HG03565 (cell line): ENCODE data around the gene NT5C3A.
A peak's percentile ranks its signal among the peaks of the same experiment; 100 is the strongest.
"Not testable (repeated sequence)": the region's sequence is repeated elsewhere in the genome, so short reads cannot be mapped to it uniquely, and the experiment has no call there.

Experiments
- ATAC-seq: cut with Tn5 transposase; IDR thresholded peaks from one replicate; pipeline ENCODE4 v1.9.1; 2021; ENCODE audit warnings: mild to moderate bottlenecking, moderate library complexity; ENCODE audit not compliant: unreplicated experiment

NT5C3A gene

DNA sequence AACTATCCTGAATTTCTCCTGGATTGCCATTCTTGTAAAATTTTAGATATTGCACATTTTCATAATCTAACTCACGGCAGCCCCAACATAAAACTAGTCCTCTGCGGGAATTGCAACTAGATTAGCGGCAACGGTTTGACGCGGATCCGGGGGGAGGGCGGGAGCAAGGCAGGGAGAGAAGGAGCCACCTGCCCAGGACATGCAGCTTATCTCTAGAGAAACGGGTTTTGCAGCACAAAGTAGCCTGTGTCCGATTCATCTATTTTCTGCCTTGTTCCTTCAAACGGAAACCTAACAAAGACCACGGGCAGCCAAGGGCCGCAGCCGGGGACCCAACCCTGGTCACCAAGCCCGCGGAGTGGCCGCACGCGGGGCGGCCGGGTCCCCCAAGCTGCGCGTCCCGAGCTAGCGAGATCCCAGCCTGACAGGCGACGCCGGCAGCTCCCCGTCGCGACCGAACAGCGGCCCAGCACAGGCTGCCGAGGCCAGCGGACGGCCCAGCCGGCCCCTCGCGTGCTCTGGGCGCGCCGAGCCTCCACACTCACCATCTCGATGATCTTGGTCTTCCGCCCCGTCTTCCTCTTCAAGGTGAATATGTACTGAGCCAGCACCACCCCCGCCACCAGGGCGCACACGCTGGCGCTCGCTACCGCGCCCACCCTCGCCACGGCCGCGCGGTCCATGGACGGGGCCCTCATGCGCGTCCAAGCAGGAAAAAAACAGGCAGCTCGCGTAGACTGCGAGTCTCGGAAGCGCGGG lies at the start of gene NT5C3A:
Gene NT5C3A (minus strand): TSS at position 754 of the 759 bp plus-strand sequence. CDS start 71 bp downstream, at position 683.
- peak; percentile 12 for ATAC-seq

DNA sequence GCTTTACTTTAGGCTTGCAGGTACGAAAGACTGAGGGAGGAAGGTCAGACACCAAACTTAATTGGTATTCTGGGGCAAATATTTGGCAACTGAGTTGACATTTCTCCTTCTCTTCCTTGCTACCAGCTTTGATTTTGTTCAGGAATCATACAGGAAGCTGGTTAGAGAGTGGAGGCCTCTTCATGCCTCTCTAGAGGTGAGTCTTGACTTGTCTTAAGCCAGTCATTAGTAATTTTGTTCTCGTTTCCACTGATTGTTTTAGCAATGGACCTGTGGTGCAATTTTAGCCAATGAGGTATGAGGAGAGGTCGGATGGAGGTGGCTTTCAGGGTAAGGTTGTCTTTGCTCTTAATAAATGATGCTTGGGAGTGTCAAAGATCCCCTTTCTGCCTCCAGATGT lies 49.0 kb upstream of the NT5C3A start:
- ATAC-seq = no peak

DNA sequence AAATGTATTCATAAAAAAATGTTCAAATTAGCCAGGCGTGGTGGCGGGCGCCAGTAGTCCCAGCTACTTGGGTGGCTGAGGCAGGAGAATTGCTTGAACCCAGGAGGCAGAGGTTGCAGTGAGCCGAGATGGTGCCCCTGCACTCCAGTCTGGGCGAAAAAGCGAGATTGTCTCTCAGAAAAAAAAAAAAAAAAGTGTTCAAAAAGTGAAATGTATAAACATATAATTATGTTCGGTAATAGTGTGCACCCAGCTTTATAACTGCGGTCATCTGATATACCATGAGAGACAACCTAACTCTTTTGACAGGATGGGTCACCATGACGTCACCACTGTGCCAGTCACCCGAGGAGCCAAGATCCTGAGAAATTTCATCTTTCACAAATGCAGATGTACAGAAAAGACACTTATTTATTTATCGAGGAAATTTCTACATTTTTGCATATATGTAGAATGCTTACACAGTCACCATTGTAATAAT lies 47.2 kb upstream of the NT5C3A start:
- no peak for ATAC-seq

DNA sequence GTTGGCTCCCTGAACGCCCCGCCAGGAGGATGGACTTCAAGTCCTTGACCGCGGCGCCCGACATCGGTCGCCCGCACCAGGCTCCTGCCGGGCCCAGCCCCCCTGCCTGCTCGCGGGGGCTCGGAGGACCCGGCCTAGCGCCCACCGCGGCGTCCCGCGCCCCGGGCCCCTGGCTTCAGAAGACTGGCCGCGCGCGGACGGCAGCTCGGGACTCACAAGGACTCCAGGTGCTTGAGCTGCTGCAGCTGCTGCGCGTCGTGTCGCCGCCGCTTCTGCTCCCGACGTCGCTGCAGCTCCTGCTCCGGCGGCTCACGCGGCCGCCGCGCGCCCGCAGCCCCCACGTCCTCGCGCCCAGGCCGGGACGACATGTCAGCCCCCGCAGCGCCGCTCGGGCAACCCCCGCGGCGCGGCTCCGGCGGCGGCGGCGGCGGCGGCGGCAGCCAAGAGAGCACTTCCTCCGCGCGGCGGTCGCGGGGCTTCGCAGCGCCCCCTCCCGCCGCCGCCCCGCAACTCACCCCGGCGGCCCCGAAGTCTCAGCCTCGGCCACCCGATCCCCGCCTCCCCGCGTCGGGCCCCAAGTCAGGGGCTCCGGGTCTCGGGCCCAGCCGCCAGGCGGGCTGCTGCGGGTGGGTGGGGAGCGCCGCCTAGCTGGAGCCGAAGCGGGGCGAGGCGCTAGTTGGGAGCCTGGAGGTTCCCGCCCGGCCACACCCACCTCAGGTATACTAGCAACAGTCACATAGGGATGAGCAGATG lies 46.6 kb upstream of the NT5C3A start, which contains the start of gene RP9:
Gene RP9 (minus strand): TSS at position 400 of the 753 bp plus-strand sequence. CDS start 32 bp downstream, at position 368.
- ATAC-seq = peak; percentile 76

DNA sequence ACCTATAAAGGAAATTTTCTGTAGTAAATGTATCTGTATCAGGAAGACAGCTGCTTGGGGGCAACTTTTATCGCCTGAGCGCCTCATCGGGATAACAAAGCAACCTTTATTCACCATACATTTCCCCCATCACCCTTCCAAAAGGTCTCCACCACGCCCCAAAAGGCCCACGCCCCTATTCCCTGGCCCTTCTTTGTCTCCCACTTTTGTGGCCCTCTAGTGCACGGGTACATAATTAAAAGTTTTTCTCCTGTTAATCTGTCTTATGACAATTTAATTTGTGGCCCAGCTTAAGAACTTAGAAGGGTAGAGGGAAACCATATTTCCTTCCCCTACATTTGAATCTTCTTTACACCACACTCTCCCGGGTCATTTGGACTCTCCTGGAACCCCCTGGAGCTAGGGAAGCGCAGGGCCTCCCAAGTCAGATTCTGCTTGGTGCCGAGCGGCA lies 46.0 kb upstream of the NT5C3A start:
- no peak for ATAC-seq

DNA sequence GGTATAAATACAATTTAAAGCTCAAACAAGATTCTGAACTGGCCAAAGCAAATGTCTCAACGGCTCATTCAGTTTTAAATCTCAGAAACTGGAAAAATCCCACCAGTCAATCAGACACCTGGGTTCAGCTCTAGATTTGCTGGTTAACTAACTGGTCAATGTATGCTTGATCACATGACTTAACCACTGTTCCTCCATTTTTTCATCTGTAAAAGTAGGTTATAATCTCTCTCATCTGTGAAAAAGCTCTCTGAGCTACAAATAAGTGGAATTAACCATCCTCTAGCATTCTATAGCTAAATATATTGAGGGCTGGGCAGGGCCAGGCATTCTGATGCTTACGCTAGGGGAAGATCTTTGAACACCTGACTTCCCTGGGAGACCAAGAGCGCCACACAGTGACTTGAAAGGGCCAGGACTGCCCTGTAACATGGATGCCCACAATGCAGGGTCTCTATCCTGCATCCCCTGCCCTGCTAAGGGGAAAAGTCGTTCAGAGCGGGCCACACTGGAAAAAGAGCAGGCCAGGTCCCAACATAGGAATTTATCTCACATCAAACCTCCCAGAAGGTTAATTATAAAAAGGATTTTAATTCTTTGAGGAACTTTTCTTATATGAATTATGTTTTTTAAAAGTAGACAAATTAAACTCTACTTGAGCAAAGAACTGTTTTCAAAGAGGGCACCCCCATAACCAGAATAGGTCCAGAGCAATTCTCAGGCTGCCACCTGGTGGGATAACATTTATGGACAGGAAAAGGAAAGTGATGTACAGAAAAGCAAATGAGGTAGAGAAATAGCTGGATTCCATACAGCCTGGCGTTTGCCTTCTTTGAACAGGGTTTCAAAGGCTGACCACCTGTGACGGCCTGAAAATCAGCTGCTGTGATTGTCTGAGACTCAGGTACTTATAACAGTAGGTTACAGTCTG lies 44.8 kb upstream of the NT5C3A start:
- no peak for ATAC-seq

DNA sequence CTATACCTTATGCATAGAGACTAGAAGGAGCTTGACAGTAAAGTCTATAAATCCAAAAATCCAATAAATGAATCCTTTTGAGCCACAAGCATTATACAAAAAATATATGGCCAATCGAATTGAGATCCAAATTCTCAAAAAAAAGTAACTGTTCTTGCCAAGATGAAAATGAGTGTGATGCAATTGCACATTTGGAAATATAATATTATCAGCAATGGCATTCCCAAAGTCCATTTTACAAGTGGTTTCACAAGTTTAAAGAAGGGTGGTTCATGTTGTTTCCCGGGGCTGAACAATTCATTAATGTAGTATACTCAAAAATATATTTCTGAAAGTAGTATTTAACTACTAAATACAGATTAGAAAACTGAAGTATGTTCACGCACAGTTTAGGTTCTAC lies 39.3 kb upstream of the NT5C3A start:
- ATAC-seq = no peak

DNA sequence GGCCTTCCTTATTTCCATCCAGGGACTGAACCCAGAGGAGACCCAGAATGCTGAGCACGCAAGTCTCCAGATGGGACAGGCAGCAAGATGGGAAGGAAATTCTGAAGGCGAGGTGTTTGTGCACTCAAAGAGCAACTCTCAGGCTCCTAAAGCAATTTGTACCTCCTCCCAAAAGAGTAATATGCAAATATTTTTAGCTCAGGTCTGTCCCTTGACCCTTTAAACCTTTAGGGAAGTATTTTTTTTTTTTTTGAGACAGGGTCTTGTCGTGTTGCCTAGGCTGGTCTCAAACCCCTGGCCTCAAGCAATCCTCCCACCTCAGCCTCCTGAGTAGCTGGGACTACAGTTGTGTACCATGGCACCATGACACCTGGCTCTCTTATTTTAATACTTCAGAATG lies 38.2 kb upstream of the NT5C3A start:
- no peak for ATAC-seq

DNA sequence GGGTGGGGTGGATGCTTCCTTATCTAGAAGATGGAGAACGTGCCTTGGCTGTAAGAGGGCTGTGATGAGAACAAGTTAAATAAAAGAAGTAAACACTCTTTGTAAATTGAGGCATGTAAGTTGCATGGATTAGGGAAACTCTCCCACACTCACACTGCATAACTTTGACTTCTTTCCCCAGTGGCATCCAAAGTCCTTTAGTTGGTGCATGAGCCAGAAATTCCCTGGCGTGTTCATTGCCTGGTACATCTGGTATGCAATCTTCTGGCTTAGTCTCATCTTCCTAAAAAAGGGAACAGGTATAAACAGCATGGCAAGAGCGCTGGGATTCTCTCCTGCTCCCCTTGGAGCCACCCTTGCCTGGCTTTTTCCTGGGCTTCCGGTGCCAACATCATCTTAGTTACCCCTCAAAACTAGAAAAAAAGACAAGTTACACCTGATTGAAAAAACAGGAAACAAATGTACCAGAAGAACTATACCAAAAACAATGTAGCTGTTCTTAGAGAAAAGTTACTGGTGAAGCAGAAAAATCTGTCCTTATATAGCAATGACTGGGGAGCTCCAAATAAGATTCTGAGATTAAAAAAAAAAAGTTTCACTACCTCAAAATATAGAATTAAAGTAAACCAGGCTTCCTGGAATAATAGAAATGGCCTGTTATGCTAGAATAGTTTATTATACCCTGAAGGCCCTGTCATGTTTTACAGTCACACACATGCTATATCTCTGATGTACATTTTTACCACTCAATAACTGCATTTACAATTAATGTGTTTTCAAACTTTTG lies 36.8 kb upstream of the NT5C3A start:
- no peak for ATAC-seq

DNA sequence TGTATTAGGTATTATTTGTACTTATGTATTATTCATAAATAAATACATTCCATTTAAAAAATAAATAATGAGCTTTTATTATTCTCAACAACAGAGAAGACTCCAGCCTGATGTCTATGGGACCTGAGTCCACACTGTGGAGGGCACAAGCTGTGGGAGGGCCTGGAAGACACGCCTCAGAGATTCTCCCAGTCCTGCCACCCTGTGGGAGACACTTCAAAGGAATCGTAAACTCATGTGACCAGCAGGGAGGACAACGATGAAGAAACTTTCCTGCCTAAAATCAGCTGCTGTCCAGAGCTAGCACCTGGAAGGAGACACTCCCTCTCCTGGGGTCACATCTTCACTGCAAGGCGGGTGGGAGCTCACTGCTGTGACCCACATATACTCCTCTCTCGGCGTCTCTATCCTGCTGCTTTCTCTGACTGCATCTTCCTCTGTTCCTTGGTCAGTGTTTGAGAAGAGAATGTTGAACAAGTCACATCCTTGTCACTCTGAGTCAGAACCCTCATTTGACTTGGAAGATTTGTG lies 32.2 kb upstream of the NT5C3A start:
- ATAC-seq = not testable (repeated sequence)

DNA sequence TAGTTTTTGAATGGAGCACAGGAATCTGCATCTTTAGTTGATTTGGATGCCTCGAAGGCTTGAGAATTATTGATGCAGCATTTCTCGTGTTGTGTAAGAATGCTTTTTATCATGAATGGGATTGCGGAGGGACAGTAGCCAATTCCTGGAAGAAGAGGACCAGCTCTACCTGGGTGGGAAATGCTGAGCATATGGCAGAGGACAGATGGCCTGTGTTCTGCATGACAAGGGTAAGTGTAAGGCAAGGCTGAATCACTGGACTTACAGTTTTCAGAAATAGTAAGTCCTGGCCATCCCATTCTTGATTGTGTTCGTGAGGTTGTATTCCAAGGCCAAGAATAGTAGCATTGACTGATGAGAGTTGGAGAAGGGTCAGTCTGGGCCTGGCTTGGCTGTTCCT lies 30.7 kb upstream of the NT5C3A start:
- ATAC-seq = no peak

DNA sequence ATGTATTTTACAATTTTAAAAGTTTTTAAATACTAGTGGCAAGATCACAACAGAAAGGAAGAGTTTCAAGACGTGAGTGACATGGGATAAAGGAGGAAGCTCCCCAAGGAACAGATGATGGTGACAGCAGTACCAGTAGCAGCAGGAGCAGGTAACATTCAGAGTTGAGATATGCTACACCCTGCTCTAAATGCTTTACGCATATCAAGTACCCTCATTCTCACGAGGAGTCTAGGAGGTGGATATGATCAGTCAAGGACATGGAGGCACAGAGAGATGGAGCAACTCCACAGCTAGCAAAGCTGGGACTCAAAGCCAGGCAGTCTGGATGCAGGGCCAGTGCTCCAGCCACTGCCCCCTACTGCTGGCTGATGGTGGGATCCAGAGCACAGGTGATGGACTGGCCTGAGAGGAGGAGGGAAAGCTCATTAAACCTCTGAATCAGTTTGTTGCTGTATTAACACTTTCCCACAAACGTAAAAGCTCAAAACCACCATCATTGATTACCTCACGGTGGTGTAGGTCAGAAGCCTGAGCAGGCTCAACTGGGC lies 29.1 kb upstream of the NT5C3A start:
- no peak for ATAC-seq

DNA sequence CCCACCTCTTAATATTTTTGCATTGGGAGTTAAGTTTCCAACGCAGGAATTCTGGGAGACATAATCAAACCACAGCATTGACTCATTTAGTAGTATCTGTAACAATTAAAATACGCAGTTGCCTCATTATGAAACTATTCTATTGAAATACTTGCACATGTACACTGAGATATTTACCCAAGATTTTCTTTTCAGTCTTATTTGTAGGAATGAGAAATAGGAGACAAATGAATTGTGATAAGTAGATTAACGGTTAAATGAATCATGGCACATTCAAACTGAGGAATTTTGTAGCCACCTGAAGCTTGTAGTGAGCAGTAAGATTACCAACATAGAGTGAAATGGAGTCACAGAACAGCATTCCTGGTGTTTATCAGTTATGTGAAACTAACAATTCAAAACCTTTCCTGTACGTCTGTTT lies 28.5 kb upstream of the NT5C3A start:
- no peak for ATAC-seq

DNA sequence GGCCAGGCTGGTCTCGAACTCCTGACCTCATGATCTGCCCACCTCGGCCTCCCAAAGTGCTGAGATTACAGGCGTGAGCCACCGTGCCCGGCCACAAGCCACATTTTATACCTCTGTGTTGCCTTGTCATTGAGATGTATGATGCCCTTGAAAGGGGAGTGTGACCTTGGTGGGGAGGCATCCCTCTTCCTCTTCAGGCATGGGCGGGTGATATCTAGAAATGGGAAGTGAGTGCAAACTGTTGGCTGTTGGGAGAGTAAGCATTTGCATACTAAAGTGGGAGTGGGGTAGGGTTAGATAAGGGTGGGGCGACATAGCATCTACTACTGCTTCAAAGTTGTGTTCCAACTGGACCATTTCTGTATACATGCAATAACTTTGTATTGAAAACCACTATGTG lies 26.6 kb upstream of the NT5C3A start:
- ATAC-seq = no peak

DNA sequence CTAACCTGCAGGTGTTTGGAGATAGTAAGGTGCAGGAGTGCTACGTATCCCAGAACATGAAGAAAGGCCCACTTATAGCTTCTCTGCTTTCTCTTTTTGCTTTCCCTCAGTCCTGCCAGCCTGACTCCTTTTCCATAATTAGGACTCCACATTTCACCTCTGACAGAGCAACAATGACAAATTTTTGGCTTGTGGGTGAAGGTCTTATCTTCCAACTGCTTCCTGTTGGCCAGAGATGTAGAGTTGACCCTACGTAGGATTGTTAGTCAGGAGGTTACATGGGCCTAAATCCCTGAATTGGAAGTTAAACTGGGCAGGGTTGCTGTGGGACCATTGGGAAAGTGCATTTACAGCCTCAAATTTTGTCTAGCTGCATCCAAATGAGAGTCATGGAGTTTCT lies 25.3 kb upstream of the NT5C3A start:
- ATAC-seq = no peak

DNA sequence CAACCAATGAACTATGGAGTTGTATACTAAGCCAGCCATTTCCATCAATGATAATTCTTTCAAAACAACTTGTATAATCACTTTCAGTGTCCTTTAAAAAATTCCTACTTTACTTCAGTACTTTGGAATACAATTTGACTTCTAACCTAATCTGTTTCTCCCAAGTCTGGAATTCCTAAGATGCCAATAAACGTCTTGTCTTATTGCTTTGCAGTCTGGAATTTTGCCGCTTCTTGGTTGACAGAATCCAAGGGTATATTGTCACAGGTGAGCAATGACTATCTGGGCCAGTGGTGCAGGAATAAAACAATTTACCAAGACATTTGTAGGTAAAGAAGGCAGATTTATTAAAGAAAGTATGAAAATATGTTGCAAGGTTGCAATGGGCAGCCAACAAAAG lies 24.8 kb upstream of the NT5C3A start:
- no peak for ATAC-seq

DNA sequence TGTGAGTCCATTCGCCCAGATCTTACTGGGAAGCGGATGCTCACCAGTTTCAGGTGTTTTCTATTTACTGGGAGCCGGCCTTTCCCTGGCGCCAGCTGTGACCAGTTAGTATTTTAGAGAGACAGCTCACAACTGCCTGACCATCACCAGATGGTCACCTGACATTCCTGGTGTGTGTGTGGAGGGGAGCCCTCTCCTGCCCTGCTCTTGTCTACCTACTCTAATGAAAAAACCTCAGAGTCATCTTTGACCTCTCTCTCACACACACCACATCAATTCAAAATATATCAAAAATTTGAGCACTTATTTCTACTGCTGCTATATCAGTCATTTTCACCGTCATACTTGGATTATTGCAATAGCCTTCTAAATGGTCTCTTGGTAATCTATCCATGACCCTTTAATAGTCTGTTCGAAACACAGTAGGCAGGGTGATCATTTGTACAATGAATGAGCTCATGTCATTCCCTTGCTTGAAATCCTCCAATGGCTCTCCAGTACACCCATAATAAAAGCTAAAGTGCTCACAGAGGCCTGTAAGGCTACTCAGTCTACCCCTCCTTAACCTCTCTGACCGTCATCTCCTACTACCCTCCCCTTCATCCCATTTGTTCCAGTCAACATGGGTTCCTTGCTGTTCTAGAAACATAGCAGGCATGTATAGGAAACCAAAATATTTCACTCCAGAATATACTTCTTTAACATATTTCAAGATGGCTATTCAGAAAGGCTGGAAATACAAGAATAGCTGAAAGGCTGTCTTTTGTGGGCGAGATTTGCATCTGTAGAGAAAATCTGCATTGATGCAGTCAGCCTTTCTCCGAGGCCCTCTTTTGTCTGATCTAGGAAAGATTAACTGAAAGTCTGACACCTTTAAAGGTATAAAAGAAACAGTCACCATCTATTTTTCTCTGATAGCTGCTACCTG lies 17.5 kb upstream of the NT5C3A start:
- no peak for ATAC-seq

DNA sequence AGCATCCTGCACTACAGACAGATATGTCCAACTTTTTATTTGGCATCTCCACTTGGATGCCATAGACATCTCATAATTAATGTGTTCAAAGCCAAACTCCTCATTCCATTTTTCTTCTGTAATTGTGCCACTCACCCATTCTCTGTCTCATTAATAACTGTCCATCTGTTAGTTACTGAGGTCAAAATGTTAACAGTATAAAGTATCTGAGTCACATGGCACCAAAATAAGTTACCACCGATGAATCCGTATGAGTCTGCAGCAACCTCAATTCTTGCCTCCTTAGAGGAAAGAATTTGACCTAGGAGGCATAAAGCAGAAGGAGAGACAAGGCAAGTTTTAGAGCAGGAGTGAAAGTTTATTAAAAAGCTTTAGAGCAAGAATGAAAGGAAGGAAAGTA lies 16.5 kb upstream of the NT5C3A start:
- ATAC-seq = no peak
